Measurements from ENCODE around the gene MACROD1. TPM values are rescaled to one million over a fixed set of nuclear protein-coding genes. Genes with fewer than 3 reads are reported as not detected.
A peak's percentile ranks its signal among the peaks of the same experiment; 100 is the strongest.

The MACROD1 gene, protein sequence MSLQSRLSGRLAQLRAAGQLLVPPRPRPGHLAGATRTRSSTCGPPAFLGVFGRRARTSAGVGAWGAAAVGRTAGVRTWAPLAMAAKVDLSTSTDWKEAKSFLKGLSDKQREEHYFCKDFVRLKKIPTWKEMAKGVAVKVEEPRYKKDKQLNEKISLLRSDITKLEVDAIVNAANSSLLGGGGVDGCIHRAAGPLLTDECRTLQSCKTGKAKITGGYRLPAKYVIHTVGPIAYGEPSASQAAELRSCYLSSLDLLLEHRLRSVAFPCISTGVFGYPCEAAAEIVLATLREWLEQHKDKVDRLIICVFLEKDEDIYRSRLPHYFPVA
- 8.0 and 8.1 TPM in 2 replicates for polyA plus RNA-seq (2011; rRNA removed)
- polyA minus RNA-seq (2011; rRNA and poly(A)+ RNA removed): 2.2 and 2.9 TPM in 2 replicates

GRCh38 chr11:64165842-64166635, at the start of gene MACROD1:
TSS of gene MACROD1 (minus strand) at chr11:64166113. CDS start at chr11:64165994, 119 bp downstream.
- ChIA-PET CTCF (interaction anchor here (0.6 to 1.2 kb wide), 4 partner anchors 12 to 166 kb away, joined by 3 to 4 read pairs (median 3); no protein-coding TSS in a partner anchor), POLR2A (interaction anchor here (0.6 to 2.0 kb wide), 3 partner anchors 18 to 49 kb away, joined by 3 to 9 read pairs (median 8); partner anchors contain the start of gene STIP1)
- DNase-seq (ENCODE audit: low read depth, low spot score): peak; percentile 32
- Histone ChIP-seq H3K4me3 (ENCODE audit: low read depth, low read length) (peak within 1 kb of the TSS; percentile 68), H3K9me3 (ENCODE audit: control insufficient read depth, insufficient read depth, low read length) (no peaks in the 10 kb centered on the region; the same call in 1 of the 2 replicates), H3K27ac (ENCODE audit: low read depth, low read length) (peak within 1 kb of the TSS; percentile 31), H3K27me3 (ENCODE audit: control insufficient read depth, insufficient read depth, low read length) (no peaks in the 10 kb centered on the region)
- TF ChIP-seq, protein P1, sequence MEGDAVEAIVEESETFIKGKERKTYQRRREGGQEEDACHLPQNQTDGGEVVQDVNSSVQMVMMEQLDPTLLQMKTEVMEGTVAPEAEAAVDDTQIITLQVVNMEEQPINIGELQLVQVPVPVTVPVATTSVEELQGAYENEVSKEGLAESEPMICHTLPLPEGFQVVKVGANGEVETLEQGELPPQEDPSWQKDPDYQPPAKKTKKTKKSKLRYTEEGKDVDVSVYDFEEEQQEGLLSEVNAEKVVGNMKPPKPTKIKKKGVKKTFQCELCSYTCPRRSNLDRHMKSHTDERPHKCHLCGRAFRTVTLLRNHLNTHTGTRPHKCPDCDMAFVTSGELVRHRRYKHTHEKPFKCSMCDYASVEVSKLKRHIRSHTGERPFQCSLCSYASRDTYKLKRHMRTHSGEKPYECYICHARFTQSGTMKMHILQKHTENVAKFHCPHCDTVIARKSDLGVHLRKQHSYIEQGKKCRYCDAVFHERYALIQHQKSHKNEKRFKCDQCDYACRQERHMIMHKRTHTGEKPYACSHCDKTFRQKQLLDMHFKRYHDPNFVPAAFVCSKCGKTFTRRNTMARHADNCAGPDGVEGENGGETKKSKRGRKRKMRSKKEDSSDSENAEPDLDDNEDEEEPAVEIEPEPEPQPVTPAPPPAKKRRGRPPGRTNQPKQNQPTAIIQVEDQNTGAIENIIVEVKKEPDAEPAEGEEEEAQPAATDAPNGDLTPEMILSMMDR (IDR thresholded peaks at IDR 0.05; ENCODE audit: low read depth, low read length): no peak

DNA sequence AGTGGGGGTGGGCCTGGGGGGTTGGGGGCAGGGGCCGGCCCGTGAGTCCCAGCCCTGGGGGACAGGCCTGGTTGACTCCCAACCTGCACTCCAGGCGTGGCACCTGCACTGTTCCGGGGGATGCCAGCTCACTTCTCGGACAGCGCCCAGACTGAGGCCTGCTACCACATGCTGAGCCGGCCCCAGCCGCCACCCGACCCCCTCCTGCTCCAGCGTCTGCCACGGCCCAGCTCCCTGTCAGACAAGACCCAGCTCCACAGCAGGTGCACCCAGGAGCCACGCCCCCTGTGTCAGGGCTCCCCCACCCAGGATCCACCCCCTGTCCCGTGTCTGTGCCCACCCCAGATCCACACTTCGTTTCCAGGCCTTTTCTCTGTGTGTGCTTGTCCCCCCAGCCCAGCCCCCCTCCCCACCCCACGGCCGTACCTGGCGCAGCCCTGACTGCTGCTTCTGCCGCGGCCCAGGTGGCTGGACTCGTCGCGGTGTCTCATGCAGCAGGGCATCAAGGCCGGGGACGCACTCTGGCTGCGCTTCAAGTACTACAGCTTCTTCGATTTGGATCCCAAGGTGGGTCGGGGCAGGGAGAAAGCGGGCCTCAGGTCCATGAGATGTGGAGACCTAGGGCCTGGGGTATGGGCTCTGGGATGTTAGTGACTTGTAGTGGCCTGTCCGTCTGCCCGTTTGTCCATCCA, 45.4 kb upstream of the MACROD1 start:
- Histone ChIP-seq H3K4me3 (ENCODE audit: low read depth, low read length) (no peak overlapping the region), H3K27ac (ENCODE audit: low read depth, low read length) (no peak overlapping the region), H3K9me3 (ENCODE audit: control insufficient read depth, insufficient read depth, low read length) (no peaks in the 10 kb centered on the region; the same call in 1 of the 2 replicates), H3K27me3 (ENCODE audit: control insufficient read depth, insufficient read depth, low read length) (no peaks in the 10 kb centered on the region)
- ChIA-PET CTCF (interaction anchor here (1.0 to 1.3 kb wide), 2 partner anchors 92 to 93 kb away, joined by 3 to 4 read pairs; no protein-coding TSS in a partner anchor), POLR2A (interaction anchor here (2.3 kb wide), 1 partner anchor 12 kb away, joined by 6 read pairs; no protein-coding TSS in a partner anchor)
- TF ChIP-seq, protein P1 (IDR thresholded peaks at IDR 0.05; ENCODE audit: low read depth, low read length): no peak
- DNase-seq (ENCODE audit: low read depth, low spot score): no peak

- CTCF ChIA-PET: no interaction called here
- H3K9me3 ChIP-seq (ENCODE audit: control insufficient read depth, insufficient read depth, low read length): no peaks in the 10 kb centered on the region; the same call in 1 of the 2 replicates
- DNase-seq (ENCODE audit: low read depth, low spot score): no peak
- H3K4me3 ChIP-seq (ENCODE audit: low read depth, low read length): no peak overlapping the region
- POLR2A ChIA-PET: interaction anchor here (0.9 to 2.3 kb wide), 2 partner anchors 10 to 13 kb away, joined by 3 to 6 read pairs; no protein-coding TSS in a partner anchor
- no peaks in the 10 kb centered on the region for H3K27me3 ChIP-seq (ENCODE audit: control insufficient read depth, insufficient read depth, low read length)
- H3K27ac ChIP-seq (ENCODE audit: low read depth, low read length): no peak overlapping the region
- TF ChIP-seq, protein P1 (IDR thresholded peaks at IDR 0.05; ENCODE audit: low read depth, low read length): no peak
Observed at GRCh38 chr11:64210301-64211020, 44.5 kb upstream of the MACROD1 start.

DNA sequence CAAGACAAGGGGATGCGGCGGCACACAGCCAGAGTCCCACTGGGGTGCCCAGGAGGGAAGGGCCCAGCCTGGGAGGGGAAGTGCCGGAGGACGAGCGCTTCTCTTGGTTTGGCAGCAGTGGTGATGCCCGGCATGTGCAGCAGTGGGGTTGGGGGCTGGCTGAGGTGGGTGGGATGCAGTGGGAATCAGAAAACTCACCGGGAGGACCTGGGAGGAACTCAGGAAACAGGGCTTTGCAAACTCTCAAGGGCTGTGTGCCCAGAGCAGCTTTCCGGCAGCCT, 43.6 kb upstream of the MACROD1 start:
- Histone ChIP-seq H3K27me3 (ENCODE audit: control insufficient read depth, insufficient read depth, low read length) (no peaks in the 10 kb centered on the region), H3K4me3 (ENCODE audit: low read depth, low read length) (no peak overlapping the region), H3K9me3 (ENCODE audit: control insufficient read depth, insufficient read depth, low read length) (no peaks in the 10 kb centered on the region; the same call in 1 of the 2 replicates), H3K27ac (ENCODE audit: low read depth, low read length) (no peak overlapping the region)
- CTCF ChIA-PET: no interaction called here
- no peak for DNase-seq (ENCODE audit: low read depth, low spot score)
- POLR2A ChIA-PET: interaction anchor here (2.3 kb wide), 1 partner anchor 14 kb away, joined by 6 read pairs; no protein-coding TSS in a partner anchor
- TF ChIP-seq, protein P1 (IDR thresholded peaks at IDR 0.05; ENCODE audit: low read depth, low read length): no peak

All from AG04450 (cell line).